Uterus (tissue), 2 donors: ENCODE data around the gene C17orf107.

Experiments
- POLR2A ChIP-seq, 2 donors: fragments of 450-650 bp; IDR thresholded peaks; one replicate each; pipeline ENCODE4 v1.6.1; 2016; ENCODE audit warnings: antibody characterized with exemption in 2 of 2, mild to moderate bottlenecking in 1 of 2, moderate library complexity in 1 of 2
- TF ChIP-seq, protein P1 (sequence below), 4 experiments: fragments of 200-600 bp in 2 of 4; fragments of 450-650 bp in 2 of 4; sonication (generic) in 2 of 4; IDR thresholded peaks; one replicate each; pipeline ENCODE4 v1.5.1; 2016 to 2019; ENCODE audit warnings: antibody characterized with exemption in 4 of 4, mild to moderate bottlenecking in 2 of 4, moderate library complexity in 1 of 4

DNA sequence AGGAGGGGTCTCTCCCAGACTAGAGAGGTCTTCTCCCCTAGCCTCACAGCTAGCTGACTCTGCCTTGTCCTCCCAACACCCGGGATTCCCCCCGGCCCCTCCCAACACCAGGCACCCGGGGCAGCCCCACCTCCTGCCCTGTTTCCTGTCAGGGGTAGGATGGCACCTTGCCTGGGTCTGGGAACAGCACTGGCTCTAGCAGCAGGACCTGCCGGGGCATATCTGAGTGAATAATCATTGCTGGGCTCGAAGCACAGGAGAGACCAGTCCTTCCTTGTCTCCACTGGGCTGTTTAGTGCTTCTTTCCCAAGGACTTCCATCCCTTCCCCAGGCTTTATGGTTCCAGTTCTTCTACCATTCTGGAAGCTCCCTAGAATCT is 40.5 kb upstream of the C17orf107 start:
- TF ChIP-seq, protein P1, sequence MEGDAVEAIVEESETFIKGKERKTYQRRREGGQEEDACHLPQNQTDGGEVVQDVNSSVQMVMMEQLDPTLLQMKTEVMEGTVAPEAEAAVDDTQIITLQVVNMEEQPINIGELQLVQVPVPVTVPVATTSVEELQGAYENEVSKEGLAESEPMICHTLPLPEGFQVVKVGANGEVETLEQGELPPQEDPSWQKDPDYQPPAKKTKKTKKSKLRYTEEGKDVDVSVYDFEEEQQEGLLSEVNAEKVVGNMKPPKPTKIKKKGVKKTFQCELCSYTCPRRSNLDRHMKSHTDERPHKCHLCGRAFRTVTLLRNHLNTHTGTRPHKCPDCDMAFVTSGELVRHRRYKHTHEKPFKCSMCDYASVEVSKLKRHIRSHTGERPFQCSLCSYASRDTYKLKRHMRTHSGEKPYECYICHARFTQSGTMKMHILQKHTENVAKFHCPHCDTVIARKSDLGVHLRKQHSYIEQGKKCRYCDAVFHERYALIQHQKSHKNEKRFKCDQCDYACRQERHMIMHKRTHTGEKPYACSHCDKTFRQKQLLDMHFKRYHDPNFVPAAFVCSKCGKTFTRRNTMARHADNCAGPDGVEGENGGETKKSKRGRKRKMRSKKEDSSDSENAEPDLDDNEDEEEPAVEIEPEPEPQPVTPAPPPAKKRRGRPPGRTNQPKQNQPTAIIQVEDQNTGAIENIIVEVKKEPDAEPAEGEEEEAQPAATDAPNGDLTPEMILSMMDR (IDR thresholded peaks at IDR 0.05) = no peak
- TF ChIP-seq POLR2A (IDR thresholded peaks at IDR 0.05) = no peak
